NCI-H226 (cell line): Measurements from ENCODE around the gene FBXL16.
"Not testable (repeated sequence)": the region's sequence is repeated elsewhere in the genome, so short reads cannot be mapped to it uniquely, and the experiment has no call there.

Experiments used
- DNase-seq: peaks from one replicate; pipeline ENCODE4 v3.0.0-alpha.2; 2015

The FBXL16 gene, protein sequence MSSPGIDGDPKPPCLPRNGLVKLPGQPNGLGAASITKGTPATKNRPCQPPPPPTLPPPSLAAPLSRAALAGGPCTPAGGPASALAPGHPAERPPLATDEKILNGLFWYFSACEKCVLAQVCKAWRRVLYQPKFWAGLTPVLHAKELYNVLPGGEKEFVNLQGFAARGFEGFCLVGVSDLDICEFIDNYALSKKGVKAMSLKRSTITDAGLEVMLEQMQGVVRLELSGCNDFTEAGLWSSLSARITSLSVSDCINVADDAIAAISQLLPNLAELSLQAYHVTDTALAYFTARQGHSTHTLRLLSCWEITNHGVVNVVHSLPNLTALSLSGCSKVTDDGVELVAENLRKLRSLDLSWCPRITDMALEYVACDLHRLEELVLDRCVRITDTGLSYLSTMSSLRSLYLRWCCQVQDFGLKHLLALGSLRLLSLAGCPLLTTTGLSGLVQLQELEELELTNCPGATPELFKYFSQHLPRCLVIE

GRCh38 chr16:705431-706188 lies at the start of gene FBXL16:
FBXL16 (minus strand) TSS chr16:705801; CDS start chr16:697405, 8,396 bp downstream.
- DNase-seq = peak; percentile 28

- no peak for DNase-seq
Observed at GRCh38 chr16:754656-755055, 49.1 kb upstream of the FBXL16 start.

GRCh38 chr16:754121-754607 lies 48.6 kb upstream of the FBXL16 start:
- DNase-seq = not testable (repeated sequence)

DNA sequence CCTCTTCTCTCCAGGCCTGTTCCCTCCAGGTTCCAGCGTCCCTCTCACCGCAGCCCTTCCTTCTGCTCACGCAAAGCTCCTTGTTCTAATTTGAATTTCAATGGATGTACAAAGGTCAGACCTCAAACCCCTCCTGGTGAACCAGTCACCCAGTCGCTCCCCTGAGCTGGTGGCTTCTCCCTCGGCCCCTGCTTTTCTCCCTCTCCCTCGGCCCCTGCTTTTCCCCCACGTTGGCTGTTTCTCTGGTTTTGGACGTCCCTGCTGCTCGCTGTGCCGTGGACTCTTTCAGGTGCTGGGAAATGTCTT lies 46.4 kb upstream of the FBXL16 start:
- DNase-seq = no peak

GRCh38 chr16:751152-752006 lies 45.8 kb upstream of the FBXL16 start:
- DNase-seq = no peak

DNA sequence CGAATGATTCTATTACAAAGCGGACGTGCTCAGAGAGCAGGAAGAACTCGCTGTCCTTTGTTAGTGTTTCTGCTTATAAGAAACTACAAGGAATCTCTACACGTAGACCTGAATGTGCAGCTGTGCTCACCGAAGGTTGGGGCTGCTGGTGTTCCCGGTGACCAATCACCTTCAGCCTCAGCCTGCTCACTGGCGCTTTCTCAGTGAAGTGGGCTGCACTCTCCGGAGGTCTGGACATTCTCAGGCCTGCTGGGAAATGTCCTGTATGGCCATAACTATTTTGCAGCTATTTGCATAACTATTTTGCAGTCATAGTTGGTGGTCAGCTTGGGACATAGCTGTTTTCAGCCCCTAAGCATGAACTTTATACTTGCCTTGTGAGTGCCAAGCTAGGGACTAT lies 44.9 kb upstream of the FBXL16 start:
- no peak for DNase-seq

GRCh38 chr16:749010-749409 lies 43.4 kb upstream of the FBXL16 start:
- DNase-seq = peak; percentile 80

DNA sequence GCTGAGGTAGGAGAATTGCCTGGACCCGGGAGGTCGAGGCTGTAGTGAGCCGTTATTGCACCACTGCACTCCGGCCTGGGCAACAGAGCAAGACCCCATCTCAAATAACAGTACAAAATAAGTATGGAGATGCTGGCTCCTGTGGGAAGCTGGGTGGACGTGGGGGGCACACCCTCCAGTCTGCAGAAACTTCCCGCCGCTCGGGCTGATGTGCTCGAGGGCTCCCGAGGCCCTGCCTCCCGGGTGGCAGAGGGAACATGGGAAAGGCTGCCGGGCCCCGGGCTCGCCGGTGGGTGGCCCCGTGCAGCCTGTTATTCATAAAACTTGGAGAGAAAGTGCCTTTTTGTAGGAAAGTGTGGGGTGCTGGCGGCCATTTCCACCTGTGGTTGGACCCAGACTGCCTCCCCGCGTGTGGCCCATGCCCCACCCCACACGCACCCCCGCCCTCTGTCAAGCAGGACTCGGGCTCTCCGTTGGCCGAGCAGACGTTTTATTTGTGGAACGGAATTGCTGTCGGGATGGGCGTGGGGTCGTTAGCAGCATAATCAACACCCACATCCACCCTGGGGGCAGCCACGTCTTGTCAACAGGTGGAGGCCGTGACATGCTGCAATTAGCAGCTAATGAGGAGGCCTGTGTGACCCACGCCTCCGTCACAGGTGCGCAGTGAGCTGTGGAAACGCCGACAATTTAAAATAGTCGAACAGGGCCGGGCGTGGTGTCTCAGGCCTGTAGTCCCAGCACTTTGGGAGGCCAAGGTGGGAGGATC lies 42.6 kb upstream of the FBXL16 start:
- no peak for DNase-seq

- no peak for DNase-seq
Observed at GRCh38 chr16:746637-747036, 41.0 kb upstream of the FBXL16 start.

GRCh38 chr16:745739-746138 lies 40.1 kb upstream of the FBXL16 start:
- DNase-seq = peak; percentile 37

DNA sequence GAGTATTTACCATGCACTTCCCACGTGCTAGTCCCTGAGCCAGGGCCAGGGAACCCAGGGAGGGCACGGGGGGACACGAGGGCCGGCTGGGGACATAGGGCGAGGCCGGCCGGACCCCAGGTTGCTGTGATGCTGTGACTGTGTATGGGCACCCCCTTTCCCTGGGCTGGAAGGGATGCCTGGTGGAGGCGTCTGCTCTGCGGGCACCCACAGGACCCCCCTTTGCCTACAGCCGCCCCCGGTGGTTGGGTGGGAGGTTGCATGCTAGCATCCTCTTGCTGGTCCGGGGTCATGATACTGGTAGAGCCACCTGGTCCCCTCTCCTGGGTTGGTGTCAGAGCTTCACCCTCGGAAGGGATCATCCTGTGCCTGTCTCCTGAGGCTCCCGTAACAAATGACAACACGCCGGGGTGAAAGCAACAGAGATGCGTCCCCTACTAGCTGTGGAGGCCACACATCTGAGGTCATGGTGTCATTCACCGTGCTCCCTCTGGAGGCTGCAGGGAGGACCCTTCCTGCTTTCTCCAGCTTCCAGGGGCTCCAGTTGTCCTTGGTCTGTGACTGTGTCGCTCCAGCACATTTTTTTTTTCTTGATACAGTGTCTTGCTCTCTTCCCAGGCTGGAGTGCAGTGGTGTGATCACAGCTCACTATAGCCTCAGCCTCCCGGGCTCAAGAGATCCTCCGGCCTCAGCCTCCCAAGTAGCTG lies 38.3 kb upstream of the FBXL16 start:
- no peak for DNase-seq

- not testable (repeated sequence) for DNase-seq
Observed at GRCh38 chr16:742894-743293, 37.3 kb upstream of the FBXL16 start.

- no peak for DNase-seq
Observed at GRCh38 chr16:741986-742629, 36.5 kb upstream of the FBXL16 start.

DNA sequence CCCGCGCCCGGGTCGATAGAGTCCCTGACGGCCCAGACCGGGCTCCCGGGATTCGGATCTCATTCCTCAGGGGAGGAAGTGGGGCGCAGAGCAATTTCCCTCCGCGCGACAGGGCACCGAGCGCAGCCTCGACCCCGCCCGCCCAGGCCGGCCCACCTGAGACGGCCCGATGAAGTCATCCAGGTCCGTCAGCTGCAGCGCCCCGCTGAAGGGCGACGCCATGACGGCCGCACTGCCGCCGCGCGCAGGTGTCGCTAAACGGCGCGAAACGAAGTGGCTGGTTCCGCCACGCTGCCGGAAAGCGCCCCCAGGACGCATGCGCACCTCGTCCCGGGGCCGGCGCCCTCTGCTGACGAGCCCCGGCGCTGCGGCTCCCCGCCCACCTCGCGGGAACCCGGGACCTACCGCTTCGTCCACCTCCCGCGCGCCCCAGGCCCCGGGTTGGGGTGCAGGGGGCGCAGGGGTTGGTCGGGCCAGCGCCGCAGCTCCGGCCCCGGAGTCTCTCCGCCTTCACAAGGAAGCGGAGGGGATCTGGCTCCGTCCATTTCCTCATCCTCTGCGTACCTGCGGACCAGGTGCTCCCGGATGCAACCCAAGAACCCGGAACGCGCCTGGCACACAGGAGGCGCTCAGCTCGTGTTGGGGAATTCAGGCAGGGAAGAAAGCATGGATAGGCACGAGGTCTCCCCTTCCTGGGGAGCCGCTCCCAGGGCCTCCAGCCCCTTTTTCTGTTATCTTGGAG lies 35.3 kb upstream of the FBXL16 start, which contains the start of gene CIAO3:
TSS of gene CIAO3 (minus strand) at position 234 of the 742 bp plus-strand sequence. CDS start at position 222, 12 bp downstream.
- DNase-seq = peak; percentile 89

DNA sequence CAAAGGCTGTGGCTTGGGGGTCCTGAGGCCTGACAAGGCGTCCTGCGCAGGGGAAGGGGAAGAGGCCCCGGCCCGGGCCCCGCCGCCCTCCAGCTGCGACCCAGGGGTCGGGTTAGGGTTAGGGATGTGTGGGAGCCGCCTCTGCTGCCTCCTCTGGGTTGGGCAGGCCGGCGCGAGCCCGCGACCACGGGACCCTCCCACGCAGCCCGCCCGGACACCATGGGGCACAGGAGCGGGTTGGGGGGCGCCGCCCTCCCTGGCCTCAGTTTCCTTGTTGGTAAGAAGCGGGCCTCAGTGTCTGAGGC lies 34.8 kb upstream of the FBXL16 start:
- DNase-seq = no peak

- DNase-seq = no peak
Observed at GRCh38 chr16:739560-740458, 34.2 kb upstream of the FBXL16 start.

DNA sequence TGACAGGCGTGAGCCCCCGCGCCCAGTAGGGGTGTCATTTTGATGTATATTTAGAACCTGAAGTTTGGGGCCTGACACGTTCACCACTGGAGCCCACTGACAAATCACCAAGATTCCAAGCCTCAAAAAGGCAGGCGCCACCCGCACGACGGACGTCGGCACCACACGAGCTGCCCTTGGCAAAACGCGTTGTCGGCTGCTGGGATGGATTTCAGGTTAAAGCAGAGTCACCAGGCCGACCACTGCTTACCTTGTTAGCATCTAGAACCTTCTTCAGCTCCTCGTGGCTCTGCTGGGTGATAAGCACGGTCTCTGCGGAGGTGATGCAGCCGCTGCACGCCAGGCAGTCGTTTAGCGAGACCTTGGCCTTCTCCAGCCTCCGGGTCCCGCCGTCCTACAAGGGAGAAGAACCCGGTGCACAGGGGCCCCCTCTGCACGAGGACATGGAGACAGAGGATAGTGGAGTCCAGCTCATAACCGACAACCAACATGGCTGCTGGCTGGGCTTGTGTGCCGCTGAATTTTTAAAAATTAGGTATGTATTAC lies 31.4 kb upstream of the FBXL16 start:
- no peak for DNase-seq

GRCh38 chr16:735982-736453 lies 30.4 kb upstream of the FBXL16 start:
- no peak for DNase-seq
